ES-I3 (cell line): ENCODE measurements around the gene SUCLA2.
"Not testable (repeated sequence)": the region's sequence is repeated elsewhere in the genome, so short reads cannot be mapped to it uniquely, and the experiment has no call there.

Experiments
- H3K36me3 ChIP-seq: 2 replicates; pipeline ENCODE4 v1.6.1; 2013; ENCODE audit warnings: mild to moderate bottlenecking, low read length, control low read depth, moderate library complexity; ENCODE audit not compliant: insufficient read depth
- H3K4me1 ChIP-seq: 2 replicates; pipeline ENCODE4 v1.6.1; 2013; ENCODE audit warnings: mild to moderate bottlenecking, control low read depth, low read length; ENCODE audit not compliant: insufficient read depth
- H3K9ac ChIP-seq: 2 replicates; pipeline ENCODE4 v1.6.1; 2013; ENCODE audit warnings: low read depth, mild to moderate bottlenecking, low read length, moderate library complexity
- H3K9me3 ChIP-seq: 2 replicates; pipeline ENCODE4 v1.6.1; 2013; ENCODE audit warnings: mild to moderate bottlenecking, low read length, moderate library complexity; ENCODE audit not compliant: control insufficient read depth, insufficient read depth

SUCLA2 gene

GRCh38 chr13:47959468-47960247, 41.4 kb downstream of the SUCLA2 start:
- Histone ChIP-seq H3K9me3 (peaks cover 68% of the 10 kb centered on the region), H3K36me3 (peaks cover 65% of the 10 kb centered on the region), H3K9ac (no peak overlapping the region), H3K4me1 (no peaks in the 10 kb centered on the region)

DNA sequence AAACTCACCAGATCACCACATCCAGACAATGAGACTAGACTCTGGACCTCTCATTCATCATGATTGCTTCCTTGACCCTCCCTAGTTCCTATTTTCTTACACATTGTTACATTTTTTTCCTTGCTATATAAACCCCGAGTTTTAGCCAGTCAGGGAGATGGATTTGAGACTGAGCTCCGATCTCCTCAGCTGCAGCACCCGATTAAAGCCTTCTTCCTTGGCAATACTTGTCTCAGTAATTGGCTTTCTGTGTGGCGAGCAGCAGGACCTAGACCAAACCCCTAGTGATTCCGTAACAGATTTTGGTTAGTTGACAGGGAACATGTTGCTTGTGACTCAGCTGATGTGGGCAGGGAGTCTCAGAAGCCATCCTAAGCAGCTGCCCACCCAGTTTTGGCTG, 44.0 kb downstream of the SUCLA2 start:
- H3K4me1 ChIP-seq, result no peaks in the 10 kb centered on the region
- peaks cover 58% of the 10 kb centered on the region for H3K36me3 ChIP-seq
- peaks cover 52% of the 10 kb centered on the region for H3K9me3 ChIP-seq
- H3K9ac ChIP-seq, result no peak overlapping the region

- H3K36me3 ChIP-seq, result peaks cover 55% of the 10 kb centered on the region
Observed at GRCh38 chr13:47955836-47956235, 45.2 kb downstream of the SUCLA2 start.

GRCh38 chr13:47949799-47950198, 51.3 kb downstream of the SUCLA2 start:
- no peak overlapping the region for H3K9ac ChIP-seq
- H3K36me3 ChIP-seq, result peaks cover 25% of the 10 kb centered on the region
- H3K9me3 ChIP-seq, result no peaks in the 10 kb centered on the region
- H3K4me1 ChIP-seq, result no peaks in the 10 kb centered on the region

More at GRCh38 chr13:47955836-47956235, 45.2 kb downstream of the SUCLA2 start:
- Histone ChIP-seq H3K9ac (no peak overlapping the region), H3K4me1 (no peaks in the 10 kb centered on the region), H3K9me3 (peaks cover 40% of the 10 kb centered on the region)

- Histone ChIP-seq H3K36me3 (peaks cover 26% of the 10 kb centered on the region), H3K4me1 (no peaks in the 10 kb centered on the region), H3K9me3 (peaks cover 2% of the 10 kb centered on the region; the same call in 1 of the 2 replicates), H3K9ac (no peak overlapping the region)
Observed at GRCh38 chr13:47945738-47946137, 55.3 kb downstream of the SUCLA2 start.

DNA sequence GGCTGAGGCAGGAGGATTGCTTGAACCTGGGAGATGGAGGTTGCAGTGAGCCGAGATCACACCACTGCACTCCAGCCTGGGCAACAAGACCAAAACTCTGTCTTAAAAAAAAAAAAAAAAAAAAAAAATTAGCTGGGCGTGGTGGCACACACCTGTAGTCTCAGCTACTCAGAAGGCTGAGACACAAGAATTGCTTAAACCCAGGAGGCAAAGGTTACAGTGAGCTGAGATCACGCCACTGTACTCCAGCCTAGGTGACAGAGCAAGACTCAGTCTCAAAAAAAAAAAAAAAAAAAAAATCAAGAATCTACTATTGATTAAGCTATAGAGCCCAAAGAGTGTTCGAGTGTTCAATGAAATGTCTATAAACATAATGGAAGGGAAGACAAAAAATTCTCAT, 55.9 kb downstream of the SUCLA2 start:
- not testable (repeated sequence) for H3K4me1 ChIP-seq, H3K9ac ChIP-seq, H3K9me3 ChIP-seq
- H3K36me3 ChIP-seq, result peaks cover 26% of the 10 kb centered on the region

DNA sequence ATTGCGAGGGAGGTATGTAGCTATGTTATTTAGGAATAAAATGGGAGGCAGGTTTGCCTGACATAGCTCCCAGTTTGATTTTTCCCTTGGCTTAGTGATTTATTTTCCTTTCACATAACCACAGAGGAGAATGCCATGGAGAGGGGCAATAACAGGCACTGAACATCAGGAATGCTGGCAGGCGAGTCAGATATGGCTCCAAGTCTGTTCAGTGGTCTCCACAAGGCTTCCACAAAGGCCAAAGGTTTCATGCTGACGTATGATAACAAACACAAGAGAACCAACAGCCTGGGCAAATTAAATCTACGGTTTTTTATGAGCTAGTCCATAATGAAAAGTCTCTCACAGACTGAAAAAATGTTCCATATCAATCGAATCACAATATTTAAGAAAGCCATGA, 66.7 kb downstream of the SUCLA2 start:
- Histone ChIP-seq H3K36me3 (peaks cover 8% of the 10 kb centered on the region), H3K9ac (no peak overlapping the region), H3K9me3 (no peaks in the 10 kb centered on the region; the same call in 1 of the 2 replicates), H3K4me1 (peaks cover 26% of the 10 kb centered on the region)

GRCh38 chr13:47932950-47933923, 67.8 kb downstream of the SUCLA2 start:
- no peaks in the 10 kb centered on the region; the same call in 1 of the 2 replicates for H3K9me3 ChIP-seq
- H3K4me1 ChIP-seq, result peaks cover 26% of the 10 kb centered on the region
- peaks cover 8% of the 10 kb centered on the region for H3K36me3 ChIP-seq
- no peak overlapping the region for H3K9ac ChIP-seq

DNA sequence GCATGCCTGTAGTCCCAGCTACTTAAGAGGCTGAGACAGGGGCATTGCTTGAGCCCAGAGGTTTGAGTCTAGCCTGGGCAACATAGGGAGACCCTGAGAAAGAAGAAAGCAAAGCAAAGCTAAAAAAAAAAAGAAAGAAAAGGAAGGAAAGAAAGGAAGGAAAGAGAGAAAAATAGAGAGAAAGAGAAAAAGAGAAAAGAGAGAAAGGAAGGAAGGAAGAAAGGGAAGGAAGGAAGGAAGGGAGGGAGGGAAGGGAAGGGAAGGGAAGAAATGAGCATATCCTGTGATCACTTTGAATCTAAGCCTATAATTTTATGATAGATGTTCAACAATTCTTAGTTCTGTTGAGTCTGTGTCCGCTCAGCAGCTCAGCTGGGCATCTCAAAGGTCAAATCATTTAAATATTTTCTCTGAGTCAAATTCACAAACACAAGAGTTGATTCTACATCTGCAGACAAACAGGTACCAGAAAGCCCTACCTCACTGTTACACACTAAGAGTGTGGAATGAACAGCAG, 70.4 kb downstream of the SUCLA2 start:
- H3K36me3 ChIP-seq, result no peaks in the 10 kb centered on the region; the same call in 1 of the 2 replicates
- H3K9me3 ChIP-seq, result no peaks in the 10 kb centered on the region
- H3K9ac ChIP-seq, result no peak overlapping the region
- peaks cover 26% of the 10 kb centered on the region for H3K4me1 ChIP-seq

DNA sequence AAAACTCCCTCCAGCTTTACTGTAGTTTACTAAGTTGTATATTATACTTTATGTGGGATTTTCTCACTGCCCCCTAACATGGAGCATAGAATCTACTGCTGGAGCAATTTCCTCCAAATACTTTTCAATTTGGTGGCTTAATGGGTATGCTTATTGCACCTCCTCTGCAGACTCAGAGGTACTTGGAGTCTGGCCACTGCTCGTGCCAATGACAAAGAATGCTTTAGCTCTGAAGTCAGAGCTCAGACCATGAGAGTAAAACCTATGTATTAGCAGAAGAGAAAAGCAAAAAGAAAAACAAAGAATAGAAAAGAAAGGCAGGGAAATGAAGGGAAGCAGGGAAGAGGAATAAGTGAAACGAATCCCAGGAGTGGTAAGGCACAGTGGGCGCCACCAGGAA, 71.9 kb downstream of the SUCLA2 start:
- H3K9ac ChIP-seq, result no peak overlapping the region
- H3K9me3 ChIP-seq, result no peaks in the 10 kb centered on the region
- H3K4me1 ChIP-seq, result peaks cover 18% of the 10 kb centered on the region
- no peaks in the 10 kb centered on the region; the same call in 1 of the 2 replicates for H3K36me3 ChIP-seq

DNA sequence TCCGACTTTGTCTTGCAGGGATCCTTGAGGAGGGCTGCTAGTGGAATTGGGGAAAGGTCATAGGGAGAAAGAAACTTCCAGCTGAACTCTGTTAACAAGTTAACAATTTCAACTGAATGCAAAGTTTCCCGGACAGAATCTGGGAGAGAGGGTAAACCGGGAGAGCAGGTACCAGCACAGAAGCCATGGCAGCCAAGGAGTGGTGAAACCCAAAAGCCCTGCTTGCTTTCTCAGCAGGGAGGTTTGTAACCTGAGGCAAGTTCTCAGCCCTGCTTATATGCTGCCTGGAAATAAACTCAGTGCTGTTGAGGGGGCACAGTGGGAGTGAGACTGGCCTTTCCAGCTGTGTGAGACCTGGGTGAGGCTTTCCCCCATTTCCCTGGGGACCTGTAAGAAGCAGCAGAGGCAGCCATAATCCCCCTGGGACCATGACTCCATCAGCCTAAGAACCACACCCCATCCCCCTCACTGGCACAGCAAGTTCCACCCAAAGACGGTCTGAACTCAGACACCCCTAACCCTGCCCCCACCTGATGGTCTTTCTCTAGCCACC, 84.0 kb downstream of the SUCLA2 start:
- no peaks in the 10 kb centered on the region for H3K4me1 ChIP-seq
- no peak overlapping the region for H3K9ac ChIP-seq
- peaks cover 10% of the 10 kb centered on the region; the same call in 1 of the 2 replicates for H3K36me3 ChIP-seq
- H3K9me3 ChIP-seq, result no peaks in the 10 kb centered on the region

GRCh38 chr13:47908197-47908902, 92.7 kb downstream of the SUCLA2 start:
- H3K36me3 ChIP-seq, result peaks cover 15% of the 10 kb centered on the region
- H3K9me3 ChIP-seq, result no peaks in the 10 kb centered on the region; the same call in 1 of the 2 replicates
- no peaks in the 10 kb centered on the region for H3K4me1 ChIP-seq
- no peak overlapping the region for H3K9ac ChIP-seq

- H3K9me3 ChIP-seq, result no peaks in the 10 kb centered on the region; the same call in 1 of the 2 replicates
- H3K9ac ChIP-seq, result no peak overlapping the region
- peaks cover 15% of the 10 kb centered on the region for H3K36me3 ChIP-seq
- no peaks in the 10 kb centered on the region; the same call in 1 of the 2 replicates for H3K4me1 ChIP-seq
Observed at GRCh38 chr13:47904891-47905290, 96.2 kb downstream of the SUCLA2 start.
